Liver (tissue), 3 donors: ENCODE measurements around the gene CAMK1D.

Experiments used
- EGR1 ChIP-seq, 2 donors: IDR thresholded peaks; 2 replicates each; pipeline ENCODE4 v1.6.1; 2016 to 2018; ENCODE audit warnings: antibody characterized with exemption in 2 of 2, low read depth in 2 of 2
- FOXA1 ChIP-seq: IDR thresholded peaks from 2 replicates; pipeline ENCODE4 v1.6.1; 2016; ENCODE audit warnings: antibody characterized with exemption
- GABPA ChIP-seq, 2 donors: IDR thresholded peaks in 1 of 2; conservative IDR thresholded peaks in 1 of 2; 2 replicates each; pipeline ENCODE4 v1.6.1; 2016; ENCODE audit warnings: antibody characterized with exemption in 2 of 2, mild to moderate bottlenecking in 1 of 2, moderate library complexity in 1 of 2
- JUND ChIP-seq, 2 donors: IDR thresholded peaks; 2 replicates each; pipeline ENCODE4 v1.6.1; 2016; ENCODE audit warnings: antibody characterized with exemption in 2 of 2
- RXRA ChIP-seq, 2 donors: IDR thresholded peaks; 2 replicates each; pipeline ENCODE4 v1.6.1; 2017 to 2018; ENCODE audit warnings: antibody characterized with exemption in 2 of 2, mild to moderate bottlenecking in 1 of 2
- TF ChIP-seq, protein P1 (sequence below): fragments of 150-350 bp; IDR thresholded peaks from 2 replicates; pipeline ENCODE4 v1.5.1; 2017; ENCODE audit warnings: improper control_type of control experiment, low read depth, low read length; ENCODE audit not compliant: missing input control
- TF ChIP-seq, protein P2 (sequence below): IDR thresholded peaks from 2 replicates; pipeline ENCODE4 v1.6.1; 2016; ENCODE audit warnings: antibody characterized with exemption
- donor health status: healthy.
- donor health status: healthy.

DNA sequence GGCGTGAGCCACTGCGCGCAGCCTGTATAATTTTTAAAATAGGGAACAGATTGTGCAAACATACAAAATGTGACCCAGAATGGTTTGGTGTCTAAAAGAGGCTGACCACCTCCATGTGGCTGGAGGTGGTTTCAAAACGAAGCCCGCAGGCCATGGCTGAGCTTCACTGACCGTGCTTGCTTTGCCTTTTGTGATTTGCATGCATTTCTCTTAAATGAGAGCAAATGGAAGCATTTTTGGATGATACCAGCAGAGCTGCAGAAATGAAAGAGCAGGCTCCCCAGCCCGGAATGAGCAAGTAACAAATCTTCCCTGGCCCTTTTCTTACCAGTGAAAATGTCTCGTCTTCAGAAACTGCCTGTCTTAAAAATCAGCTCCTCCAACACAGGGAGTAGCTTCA lies 239.9 kb downstream of the CAMK1D start:
- TF ChIP-seq, protein P1, sequence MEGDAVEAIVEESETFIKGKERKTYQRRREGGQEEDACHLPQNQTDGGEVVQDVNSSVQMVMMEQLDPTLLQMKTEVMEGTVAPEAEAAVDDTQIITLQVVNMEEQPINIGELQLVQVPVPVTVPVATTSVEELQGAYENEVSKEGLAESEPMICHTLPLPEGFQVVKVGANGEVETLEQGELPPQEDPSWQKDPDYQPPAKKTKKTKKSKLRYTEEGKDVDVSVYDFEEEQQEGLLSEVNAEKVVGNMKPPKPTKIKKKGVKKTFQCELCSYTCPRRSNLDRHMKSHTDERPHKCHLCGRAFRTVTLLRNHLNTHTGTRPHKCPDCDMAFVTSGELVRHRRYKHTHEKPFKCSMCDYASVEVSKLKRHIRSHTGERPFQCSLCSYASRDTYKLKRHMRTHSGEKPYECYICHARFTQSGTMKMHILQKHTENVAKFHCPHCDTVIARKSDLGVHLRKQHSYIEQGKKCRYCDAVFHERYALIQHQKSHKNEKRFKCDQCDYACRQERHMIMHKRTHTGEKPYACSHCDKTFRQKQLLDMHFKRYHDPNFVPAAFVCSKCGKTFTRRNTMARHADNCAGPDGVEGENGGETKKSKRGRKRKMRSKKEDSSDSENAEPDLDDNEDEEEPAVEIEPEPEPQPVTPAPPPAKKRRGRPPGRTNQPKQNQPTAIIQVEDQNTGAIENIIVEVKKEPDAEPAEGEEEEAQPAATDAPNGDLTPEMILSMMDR = no peak
- TF ChIP-seq, protein P2, sequence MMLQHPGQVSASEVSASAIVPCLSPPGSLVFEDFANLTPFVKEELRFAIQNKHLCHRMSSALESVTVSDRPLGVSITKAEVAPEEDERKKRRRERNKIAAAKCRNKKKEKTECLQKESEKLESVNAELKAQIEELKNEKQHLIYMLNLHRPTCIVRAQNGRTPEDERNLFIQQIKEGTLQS = no peak
- TF ChIP-seq EGR1 (IDR thresholded peaks at IDR 0.05; ENCODE audit: low read depth in 2 of 2) (no peak), GABPA (IDR thresholded peaks at IDR 0.05 in 1 of 2, conservative IDR thresholded peaks at IDR 0.05 in 1 of 2) (no peak), JUND (IDR thresholded peaks at IDR 0.05) (no peak), FOXA1 (no peak), RXRA (IDR thresholded peaks at IDR 0.05) (no peak)
